Spleen (tissue), 11 donors: ENCODE results near the gene FAM3D. TPM values are rescaled to one million over a fixed set of nuclear protein-coding genes. Genes with fewer than 3 reads are reported as not detected.

Source experiments
- DNase-seq: peaks from one replicate; pipeline ENCODE4 v3.0.0-alpha.2; 2020
- H3K27ac ChIP-seq, 8 donors: fragments of 200-600 bp; sonication (generic) in 7 of 8; 1 replicate in 4 of 8; 2 replicates in 4 of 8; pipeline versions ENCODE4 v1.5.0 to v1.8.0; 2016 to 2021; ENCODE audit warnings: inconsistent platforms in 4 of 8, mild to moderate bottlenecking in 4 of 8, moderate library complexity in 1 of 8
- H3K27me3 ChIP-seq, 7 donors: fragments of 200-600 bp; sonication (generic) in 6 of 7; replicated peaks in 1 of 7; 1 replicate in 4 of 7; 2 replicates in 3 of 7; pipeline versions ENCODE4 v1.5.0 to v1.8.0; 2016 to 2021; ENCODE audit warnings: inconsistent platforms in 3 of 7, mild to moderate bottlenecking in 1 of 7
- H3K36me3 ChIP-seq, 6 donors: fragments of 200-600 bp; sonication (generic) in 5 of 6; 1 replicate in 4 of 6; 2 replicates in 2 of 6; pipeline versions ENCODE4 v1.5.0 to v1.8.0; 2016 to 2021; ENCODE audit warnings: inconsistent platforms in 2 of 6
- H3K4me1 ChIP-seq, 6 donors: fragments of 200-600 bp; sonication (generic) in 5 of 6; 1 replicate in 3 of 6; 2 replicates in 3 of 6; pipeline versions ENCODE4 v1.5.0 to v1.8.0; 2016 to 2021; ENCODE audit warnings: inconsistent platforms in 3 of 6
- H3K4me3 ChIP-seq, 8 donors: fragments of 200-600 bp; sonication (generic) in 7 of 8; 1 replicate in 4 of 8; 2 replicates in 4 of 8; pipeline versions ENCODE4 v1.5.0 to v1.8.0; 2016 to 2021; ENCODE audit warnings: inconsistent platforms in 4 of 8, mild to moderate bottlenecking in 4 of 8, moderate library complexity in 2 of 8
- H3K9me3 ChIP-seq, 8 donors: fragments of 200-600 bp; sonication (generic) in 7 of 8; 1 replicate in 4 of 8; 2 replicates in 4 of 8; pipeline versions ENCODE4 v1.5.0 to v1.8.0; 2016 to 2021; ENCODE audit warnings: inconsistent platforms in 4 of 8
- POLR2A ChIP-seq, 3 donors: fragments of 450-650 bp; IDR thresholded peaks; one replicate each; pipeline ENCODE4 v1.5.1; 2017; ENCODE audit warnings: antibody characterized with exemption in 3 of 3, mild to moderate bottlenecking in 1 of 3
- POLR2AphosphoS5 ChIP-seq, 3 donors: sonication (generic); formaldehyde crosslinking; IDR thresholded peaks; one replicate each; pipeline ENCODE4 v1.5.1; 2017; ENCODE audit warnings: antibody characterized with exemption in 3 of 3
- WGBS, 5 donors: extraction: QIAGEN DNeasy Blood & Tissue Kit in 3 of 5; methylation state at CpG; one replicate each; pipeline versions ENCODE4 v1.1.5 to v1.1.7; 2013 to 2018; 5-methylcytosine and 5-hydroxymethylcytosine counted together
- intact Hi-C: fragments of 100-400 bp; cut with DNase I; formaldehyde crosslinking; loops from one replicate; pipeline ENCODE4 v1.15.0; 2023; ENCODE audit warnings: low total_unique reads
- polyA plus RNA-seq, 3 donors: library from polyadenylated mRNA; stranded (reverse); fragments of 200-250 nt; gene quantifications; one replicate each; pipeline ENCODE4 v1.2.1, GENCODE V29; 2013
- total RNA-seq, 7 donors: library from RNA; depleted of rRNA in 3 of 7; stranded (reverse); fragments of >200 nt in 3 of 7; fragmentation: NEBNext Ultra II Directional in 4 of 7; extraction: Animal tissue kit (Norgen Biotek cat#: 25700) in 4 of 7; gene quantifications; one replicate each; pipeline versions ENCODE4 v1.1.0 to v1.2.1, GENCODE V29; 2016 to 2021
- TF ChIP-seq, protein P1 (sequence below), 11 experiments: fragments of 200-600 bp in 7 of 11; fragments of 450-650 bp in 4 of 11; sonication (generic) in 4 of 11; IDR thresholded peaks in 8 of 11; conservative IDR thresholded peaks in 3 of 11; 1 replicate in 7 of 11; 2 replicates in 4 of 11; pipeline versions ENCODE4 v1.4.0 to v1.8.0; 2016 to 2021; ENCODE audit warnings: antibody characterized with exemption in 11 of 11, inconsistent platforms in 4 of 11, mild to moderate bottlenecking in 1 of 11
- donor health status: healthy with polysubstance abuse.
- donor health status: DM: no; HTN: no; CAD: no; lungs with moderate emphysema.
- donor health status: DM: no; HTN: no; CAD: no.
- donor health status: Bipolar disorder and iron deficiency.
- donor health status: healthy.
- donor health status: DM: no; HTN: no; CAD: no.
- donor health status: DM: yes; HTN: yes; CAD: no.

FAM3D gene
- total and polyA plus RNA-seq, 10 donors: 0.23 to 0.42 (median 0.32) TPM; not detected in 6

DNA sequence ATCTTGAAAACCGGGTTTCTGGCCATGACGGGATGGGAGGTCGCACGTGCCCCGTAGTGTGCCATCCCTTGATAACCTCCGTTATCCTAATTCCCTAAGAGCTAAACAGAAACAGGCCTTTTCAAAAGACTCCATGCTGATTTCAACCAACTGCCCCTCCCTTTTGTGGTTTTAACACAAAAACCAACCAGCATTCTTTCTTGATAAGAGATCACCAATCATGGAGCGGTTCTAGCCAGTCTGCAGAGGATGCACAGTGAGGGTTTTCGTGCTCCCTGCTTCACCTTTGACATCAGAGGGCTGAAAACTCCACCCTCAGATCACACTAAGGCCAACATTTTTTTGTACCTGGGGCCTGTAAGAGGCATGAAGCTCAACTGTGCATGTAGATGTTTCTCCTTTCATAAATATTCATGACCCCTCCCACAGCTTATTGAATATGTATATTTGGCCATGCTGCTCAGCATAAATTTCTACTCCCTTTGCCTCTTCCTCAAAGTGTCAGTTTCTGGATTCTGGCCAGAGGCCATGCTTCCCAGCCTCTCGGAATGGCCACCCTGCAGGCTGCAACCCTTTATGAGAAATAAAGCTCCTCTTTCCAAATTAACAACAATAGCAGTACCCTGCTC, 41.3 kb downstream of the FAM3D start:
- WGBS, 5 donors: 71 to 87% (median 78%) methylated on average over 9 of the region's 9 CpGs
- no peak for TF ChIP-seq POLR2AphosphoS5 (IDR thresholded peaks at IDR 0.05)
- TF ChIP-seq POLR2A (IDR thresholded peaks at IDR 0.05): no peak
- TF ChIP-seq, protein P1, sequence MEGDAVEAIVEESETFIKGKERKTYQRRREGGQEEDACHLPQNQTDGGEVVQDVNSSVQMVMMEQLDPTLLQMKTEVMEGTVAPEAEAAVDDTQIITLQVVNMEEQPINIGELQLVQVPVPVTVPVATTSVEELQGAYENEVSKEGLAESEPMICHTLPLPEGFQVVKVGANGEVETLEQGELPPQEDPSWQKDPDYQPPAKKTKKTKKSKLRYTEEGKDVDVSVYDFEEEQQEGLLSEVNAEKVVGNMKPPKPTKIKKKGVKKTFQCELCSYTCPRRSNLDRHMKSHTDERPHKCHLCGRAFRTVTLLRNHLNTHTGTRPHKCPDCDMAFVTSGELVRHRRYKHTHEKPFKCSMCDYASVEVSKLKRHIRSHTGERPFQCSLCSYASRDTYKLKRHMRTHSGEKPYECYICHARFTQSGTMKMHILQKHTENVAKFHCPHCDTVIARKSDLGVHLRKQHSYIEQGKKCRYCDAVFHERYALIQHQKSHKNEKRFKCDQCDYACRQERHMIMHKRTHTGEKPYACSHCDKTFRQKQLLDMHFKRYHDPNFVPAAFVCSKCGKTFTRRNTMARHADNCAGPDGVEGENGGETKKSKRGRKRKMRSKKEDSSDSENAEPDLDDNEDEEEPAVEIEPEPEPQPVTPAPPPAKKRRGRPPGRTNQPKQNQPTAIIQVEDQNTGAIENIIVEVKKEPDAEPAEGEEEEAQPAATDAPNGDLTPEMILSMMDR (IDR thresholded peaks at IDR 0.05 in 8 of 11, conservative IDR thresholded peaks at IDR 0.05 in 3 of 11): no peak
- DNase-seq: no peak
- H3K4me3 ChIP-seq: peak overlapping the region in 6 of 8 donors; percentile 6 to 58 (median 34)
- peaks cover 2 to 74% (median 31%) of the 10 kb centered on the region in 6 donors for H3K4me1 ChIP-seq
- peaks cover 0 to 6% (median 0%) of the 10 kb centered on the region in 6 donors for H3K36me3 ChIP-seq
- peaks cover 0 to 5% (median 0%) of the 10 kb centered on the region in 7 donors for H3K27me3 ChIP-seq
- intact Hi-C loops: no loop called here
- H3K27ac ChIP-seq: peak overlapping the region in 3 of 8 donors; percentile 78 to 87 (median 82)
- H3K9me3 ChIP-seq: no peaks in the 10 kb centered on the region

DNA sequence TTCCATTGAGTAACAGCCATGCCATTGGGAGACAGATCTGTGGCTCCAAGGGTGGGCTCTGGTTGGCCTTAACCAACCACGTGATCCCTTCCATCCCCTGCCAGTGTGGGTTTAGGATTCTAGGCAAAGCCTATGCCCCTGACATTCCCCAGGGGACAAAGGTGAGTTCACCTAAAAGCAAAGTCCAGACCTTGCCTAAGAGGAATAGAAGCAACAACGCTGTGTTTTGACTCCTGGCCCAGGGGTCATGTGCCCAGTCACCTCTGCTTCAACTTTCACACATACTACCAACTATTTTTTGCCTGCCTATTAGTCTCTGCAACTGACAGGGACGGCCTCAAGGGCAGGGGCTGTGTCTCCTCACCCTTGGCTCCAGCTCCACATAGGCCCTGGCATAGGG, 42.0 kb downstream of the FAM3D start:
- Histone ChIP-seq H3K36me3 (peaks cover 0 to 6% (median 0%) of the 10 kb centered on the region in 6 donors), H3K27ac (no peak overlapping the region), H3K4me3 (peak overlapping the region in 1 of 8 donors; percentile 58), H3K27me3 (no peaks in the 10 kb centered on the region), H3K4me1 (peaks cover 0 to 67% (median 24%) of the 10 kb centered on the region in 6 donors), H3K9me3 (no peaks in the 10 kb centered on the region)
- intact Hi-C loops: no loop called here
- 52 to 73% (median 67%) methylated on average over 3 of the region's 3 CpGs for WGBS, 5 donors
- DNase-seq: no peak
- TF ChIP-seq POLR2A (IDR thresholded peaks at IDR 0.05) (no peak), POLR2AphosphoS5 (IDR thresholded peaks at IDR 0.05) (no peak)
- TF ChIP-seq, protein P1 (IDR thresholded peaks at IDR 0.05 in 8 of 11, conservative IDR thresholded peaks at IDR 0.05 in 3 of 11): no peak

DNA sequence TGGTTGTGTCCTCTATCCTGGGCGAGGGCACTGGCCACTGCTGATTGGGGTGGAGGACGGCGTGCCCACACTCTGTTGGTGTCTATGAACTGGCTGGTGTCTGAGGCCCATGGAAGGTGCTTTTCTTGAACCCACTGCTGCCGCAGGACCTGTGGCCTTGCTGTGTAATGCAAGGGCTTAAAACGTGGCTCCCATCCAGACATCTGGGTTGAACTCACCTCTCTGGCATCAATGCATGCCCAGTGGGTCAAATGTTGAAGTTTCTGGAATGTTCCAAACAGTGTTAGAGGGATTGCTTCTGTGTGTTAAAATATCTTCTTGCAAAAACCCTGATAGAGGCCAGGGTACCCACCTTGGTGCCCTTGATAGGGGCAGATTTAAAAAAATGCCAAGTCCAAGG, 42.6 kb downstream of the FAM3D start:
- TF ChIP-seq, protein P1 (IDR thresholded peaks at IDR 0.05 in 8 of 11, conservative IDR thresholded peaks at IDR 0.05 in 3 of 11): no peak
- TF ChIP-seq POLR2AphosphoS5 (IDR thresholded peaks at IDR 0.05) (no peak), POLR2A (IDR thresholded peaks at IDR 0.05) (no peak)
- H3K27me3 ChIP-seq: no peaks in the 10 kb centered on the region
- intact Hi-C loops: no loop called here
- H3K9me3 ChIP-seq: no peaks in the 10 kb centered on the region
- peaks cover 0 to 61% (median 18%) of the 10 kb centered on the region in 6 donors for H3K4me1 ChIP-seq
- no peak overlapping the region for H3K4me3 ChIP-seq
- H3K36me3 ChIP-seq: peaks cover 0 to 6% (median 0%) of the 10 kb centered on the region in 6 donors
- DNase-seq: no peak
- no peak overlapping the region for H3K27ac ChIP-seq
- 70 to 86% (median 86%) methylated on average over 3 to 5 of the region's 5 CpGs for WGBS, 5 donors

DNA sequence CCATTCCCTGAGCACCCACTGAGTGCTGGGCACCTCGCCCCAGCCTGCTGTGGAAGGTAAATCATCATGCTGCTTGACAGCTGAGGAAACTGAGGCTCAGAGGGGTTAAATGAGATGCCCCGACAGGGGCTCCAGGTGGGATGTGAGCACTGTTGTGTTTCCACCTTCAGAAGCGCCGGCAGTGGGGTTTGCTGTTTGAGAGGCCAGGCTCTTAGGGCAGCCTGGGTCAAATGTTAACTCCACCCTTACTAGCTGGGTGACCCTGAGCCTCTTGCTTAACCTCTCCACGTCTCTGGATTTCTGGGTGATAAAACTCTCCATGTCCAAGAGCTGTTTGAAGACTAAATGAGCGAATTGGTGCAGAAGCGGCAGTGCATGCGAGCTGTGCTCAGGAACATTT, 43.1 kb downstream of the FAM3D start:
- peaks cover 0 to 6% (median 0%) of the 10 kb centered on the region in 6 donors for H3K36me3 ChIP-seq
- WGBS, 5 donors: 74 to 81% (median 75%) methylated on average over 7 to 8 of the region's 8 CpGs
- DNase-seq: no peak
- H3K4me3 ChIP-seq: no peak overlapping the region
- no peaks in the 10 kb centered on the region for H3K27me3 ChIP-seq
- peaks cover 0 to 56% (median 16%) of the 10 kb centered on the region in 6 donors for H3K4me1 ChIP-seq
- no peak overlapping the region for H3K27ac ChIP-seq
- TF ChIP-seq POLR2AphosphoS5 (IDR thresholded peaks at IDR 0.05) (no peak), POLR2A (IDR thresholded peaks at IDR 0.05) (no peak)
- TF ChIP-seq, protein P1 (IDR thresholded peaks at IDR 0.05 in 8 of 11, conservative IDR thresholded peaks at IDR 0.05 in 3 of 11): no peak
- intact Hi-C loops: no loop called here
- no peaks in the 10 kb centered on the region for H3K9me3 ChIP-seq
